Epithelial cell of esophagus (primary cell): ENCODE measurements around the gene GPR179.
A peak's percentile ranks its signal among the peaks of the same experiment; 100 is the strongest.

Source experiments
- DNase-seq: peaks from one replicate; pipeline ENCODE4 v3.0.0; 2010; ENCODE audit warnings: low read depth
- H3K4me3 ChIP-seq: 2 replicates; pipeline ENCODE4 v1.5.1; 2011; ENCODE audit warnings: mild to moderate bottlenecking, low read length, control low read depth
- TF ChIP-seq, protein P1 (sequence below): IDR thresholded peaks from 2 replicates; pipeline ENCODE4 v1.5.1; 2011; ENCODE audit warnings: low read depth, mild to moderate bottlenecking, low read length, control low read depth, inconsistent platforms; ENCODE audit not compliant: insufficient read depth; ENCODE audit errors: missing control alignments

Gene GPR179

DNA sequence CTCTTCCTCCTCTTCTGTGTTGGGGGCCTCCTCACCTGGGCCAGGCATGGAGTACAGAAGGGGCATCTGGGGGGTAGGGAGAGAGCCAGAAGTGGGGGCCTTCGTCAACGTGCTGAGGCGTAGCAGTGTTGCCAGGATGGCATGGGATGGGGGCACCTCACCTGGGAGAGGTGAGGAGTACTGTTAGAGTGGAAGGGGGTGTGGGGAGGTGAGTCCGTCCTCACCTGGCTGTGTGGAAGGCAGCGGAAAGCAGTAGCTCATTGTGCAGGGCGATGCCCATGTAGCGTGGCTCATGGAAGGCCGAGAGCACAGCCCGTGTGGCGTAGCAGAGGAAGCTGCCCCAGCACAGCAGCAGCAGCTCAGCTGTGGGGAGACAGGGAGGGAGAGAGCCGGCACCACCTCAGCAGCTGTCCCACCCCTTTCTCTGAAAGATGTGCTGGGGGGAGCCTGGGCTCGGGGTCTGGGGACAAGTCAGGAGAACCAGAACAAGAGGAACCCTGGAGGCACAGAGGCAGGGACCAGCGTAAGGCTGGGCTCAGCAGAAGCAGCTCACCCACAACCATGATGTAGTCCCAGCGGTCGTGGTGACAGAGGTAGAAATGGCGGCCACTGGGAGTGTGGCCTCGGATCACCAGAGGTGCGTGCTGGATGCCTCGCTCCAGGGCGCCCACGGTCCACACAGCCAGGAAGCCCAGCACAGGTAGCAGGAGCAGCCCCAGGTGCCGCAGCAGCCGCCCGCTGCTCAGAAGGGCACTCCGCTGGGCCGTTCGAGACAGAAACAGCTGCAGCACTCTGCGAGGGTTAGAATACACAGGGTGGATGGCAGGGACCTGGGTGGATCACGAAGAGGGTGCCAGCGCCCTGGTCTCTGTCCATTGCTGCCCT is 9.0 kb downstream of the GPR179 start:
- TF ChIP-seq, protein P1, sequence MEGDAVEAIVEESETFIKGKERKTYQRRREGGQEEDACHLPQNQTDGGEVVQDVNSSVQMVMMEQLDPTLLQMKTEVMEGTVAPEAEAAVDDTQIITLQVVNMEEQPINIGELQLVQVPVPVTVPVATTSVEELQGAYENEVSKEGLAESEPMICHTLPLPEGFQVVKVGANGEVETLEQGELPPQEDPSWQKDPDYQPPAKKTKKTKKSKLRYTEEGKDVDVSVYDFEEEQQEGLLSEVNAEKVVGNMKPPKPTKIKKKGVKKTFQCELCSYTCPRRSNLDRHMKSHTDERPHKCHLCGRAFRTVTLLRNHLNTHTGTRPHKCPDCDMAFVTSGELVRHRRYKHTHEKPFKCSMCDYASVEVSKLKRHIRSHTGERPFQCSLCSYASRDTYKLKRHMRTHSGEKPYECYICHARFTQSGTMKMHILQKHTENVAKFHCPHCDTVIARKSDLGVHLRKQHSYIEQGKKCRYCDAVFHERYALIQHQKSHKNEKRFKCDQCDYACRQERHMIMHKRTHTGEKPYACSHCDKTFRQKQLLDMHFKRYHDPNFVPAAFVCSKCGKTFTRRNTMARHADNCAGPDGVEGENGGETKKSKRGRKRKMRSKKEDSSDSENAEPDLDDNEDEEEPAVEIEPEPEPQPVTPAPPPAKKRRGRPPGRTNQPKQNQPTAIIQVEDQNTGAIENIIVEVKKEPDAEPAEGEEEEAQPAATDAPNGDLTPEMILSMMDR = no peak
- no peak for DNase-seq
- no peak overlapping the region for H3K4me3 ChIP-seq

DNA sequence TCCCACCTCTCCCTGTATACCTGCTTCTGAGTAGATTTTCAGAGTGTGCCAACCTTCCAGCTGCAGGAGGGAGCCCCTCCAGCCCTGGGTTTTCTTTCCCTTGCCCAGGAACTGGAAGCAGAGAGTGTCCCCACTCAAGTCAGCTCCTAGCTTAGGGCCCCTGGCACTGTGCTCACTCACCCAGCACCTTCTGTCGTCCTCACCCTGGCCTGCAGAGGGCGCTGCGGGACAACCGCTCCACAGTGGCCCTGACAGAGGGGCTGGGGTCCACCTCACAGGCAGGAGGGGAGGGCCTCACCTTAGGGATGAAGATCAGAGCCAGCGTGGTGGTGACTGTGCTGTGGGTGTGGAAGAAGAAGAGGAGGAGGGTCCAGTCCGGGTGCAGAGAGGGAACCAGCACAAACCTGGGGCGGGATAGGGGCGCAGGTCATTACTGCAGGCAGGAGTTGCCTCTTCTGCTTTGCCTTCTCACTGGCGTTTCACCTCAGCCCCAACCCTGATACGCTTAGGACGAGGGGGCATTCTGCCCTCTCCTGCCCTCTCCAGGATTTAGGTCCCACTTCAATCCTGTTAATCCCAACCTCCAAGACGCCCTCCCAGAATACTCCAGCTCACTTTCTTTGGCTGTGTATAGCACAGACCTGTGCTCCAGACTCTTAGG is 10.0 kb downstream of the GPR179 start:
- TF ChIP-seq, protein P1 = peak; percentile 76
- H3K4me3 ChIP-seq = no peak overlapping the region
- DNase-seq = peak; percentile 40

DNA sequence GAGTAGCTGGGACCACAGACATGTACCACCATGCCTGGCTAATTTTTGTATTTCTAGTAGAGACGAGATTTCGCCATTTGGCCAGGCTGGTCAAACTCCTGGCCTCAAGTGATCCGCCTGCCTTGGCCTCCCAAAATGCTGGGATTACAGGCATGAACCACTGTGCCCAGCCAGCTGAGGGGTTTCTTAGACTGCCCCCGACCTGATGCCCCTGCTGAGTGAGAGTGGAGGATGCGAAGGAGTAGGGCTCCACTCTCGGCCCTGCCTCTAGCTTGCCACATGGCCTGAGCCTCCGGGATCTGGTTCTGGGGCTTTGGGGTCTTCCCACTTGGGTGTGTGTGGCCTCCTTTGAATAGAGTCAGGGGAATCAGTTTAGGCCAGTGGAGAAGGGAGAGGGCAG is 11.0 kb downstream of the GPR179 start:
- DNase-seq = no peak

DNA sequence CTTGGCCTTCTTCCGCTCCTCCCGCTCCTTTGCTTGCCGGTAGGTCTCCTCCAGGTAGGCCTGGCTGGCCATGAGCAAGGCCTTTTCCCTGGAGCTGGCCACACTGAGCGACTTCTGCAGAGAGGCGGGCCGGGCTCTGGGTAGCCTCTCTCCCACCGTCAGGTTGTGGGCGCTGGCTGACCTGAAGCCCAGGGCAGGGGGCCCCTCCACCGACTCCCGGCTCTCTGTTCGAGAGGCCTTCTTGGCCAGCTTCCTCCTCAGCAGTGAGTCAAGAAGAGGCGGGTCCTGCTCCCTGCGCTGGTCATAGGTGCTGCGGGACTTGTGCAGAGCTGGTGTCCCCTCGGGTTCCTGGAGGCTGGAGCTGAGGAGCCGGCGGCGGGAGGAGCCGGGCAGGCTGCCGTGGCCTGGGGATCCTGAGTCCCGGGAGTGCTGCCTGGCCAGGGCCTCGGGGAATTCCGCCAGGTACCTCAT is 12.8 kb downstream of the GPR179 start:
- no peak overlapping the region for H3K4me3 ChIP-seq
- DNase-seq = no peak
- TF ChIP-seq, protein P1 = no peak

More for the DNA sequence above, 11.0 kb downstream of the GPR179 start:
- H3K4me3 ChIP-seq = no peak overlapping the region
- TF ChIP-seq, protein P1 = no peak

DNA sequence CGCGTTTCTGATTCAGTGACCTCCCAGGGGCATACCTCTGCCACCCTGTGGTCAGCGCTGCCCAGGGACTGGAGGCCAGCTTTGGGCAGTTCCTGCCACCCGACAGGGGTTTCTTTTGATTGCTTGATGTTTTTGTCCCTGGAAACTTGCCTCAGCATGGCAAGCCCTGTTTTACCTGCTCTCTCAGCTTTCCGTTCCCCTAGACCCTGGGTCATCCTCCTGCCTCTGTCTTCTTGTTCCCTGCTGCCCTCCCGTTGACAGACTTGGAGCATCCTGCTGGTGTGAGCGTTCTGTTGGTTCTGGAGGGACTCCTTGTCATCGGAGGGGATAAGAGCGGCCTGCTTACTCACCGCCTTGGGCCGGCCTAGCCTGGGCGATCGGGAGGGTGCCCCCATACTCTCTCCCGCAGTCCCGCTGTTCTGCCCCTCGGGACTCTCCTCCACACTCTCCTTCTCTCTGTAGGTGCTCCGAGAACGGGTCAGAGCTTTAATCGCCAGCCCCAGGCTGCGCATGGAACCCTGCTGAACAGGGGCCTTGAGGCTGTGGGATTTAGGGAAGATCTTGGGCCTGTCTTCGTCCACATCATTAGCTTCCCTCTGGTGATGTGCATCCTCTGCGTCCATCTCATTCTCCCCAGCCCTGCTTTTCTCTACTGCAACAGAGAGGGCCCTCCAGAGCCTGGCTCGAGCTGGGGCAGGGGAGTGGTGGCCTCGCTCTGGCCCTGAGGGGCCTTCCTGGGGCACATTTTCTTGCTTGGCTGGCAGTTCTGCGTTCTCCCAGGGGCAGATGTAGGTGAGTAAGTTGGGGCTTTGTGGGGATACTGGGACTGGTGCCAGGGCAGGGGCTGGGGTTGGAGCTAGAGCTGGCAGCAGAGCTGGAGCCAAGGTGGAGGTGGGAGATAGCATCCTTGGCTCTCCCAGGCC is 13.7 kb downstream of the GPR179 start:
- H3K4me3 ChIP-seq = no peak overlapping the region
- TF ChIP-seq, protein P1 = no peak
- DNase-seq = no peak

DNA sequence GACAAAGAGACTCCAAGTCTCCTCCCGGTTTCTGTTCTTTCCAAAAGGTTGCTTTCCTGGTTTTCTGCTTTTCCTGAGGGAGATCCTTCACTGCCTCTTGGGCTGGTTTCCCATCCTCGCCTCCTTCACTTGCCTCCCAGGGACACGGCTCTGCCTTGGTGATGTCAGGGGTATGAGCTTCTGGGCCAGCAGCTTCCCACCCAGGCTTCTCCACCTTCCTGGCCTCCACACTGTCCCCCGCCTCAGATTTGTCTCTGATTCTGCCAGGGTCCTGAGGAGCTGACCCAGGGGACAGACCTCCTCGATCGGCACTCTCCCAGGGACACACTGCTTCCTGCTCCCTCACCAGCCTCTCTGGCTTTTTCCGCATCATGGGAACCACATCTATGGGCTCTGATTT is 14.5 kb downstream of the GPR179 start:
- no peak for DNase-seq
- H3K4me3 ChIP-seq = no peak overlapping the region
- TF ChIP-seq, protein P1 = no peak
